ENCODE measurements around the gene STARD7. TPM values are rescaled to one million over a fixed set of nuclear protein-coding genes. Genes with fewer than 3 reads are reported as not detected.

Gene STARD7
- total RNA-seq, 2 donors from 2014 or later: 59.2 to 72.6 TPM

GRCh38 chr2:96152304-96153161, 56.1 kb downstream of the STARD7 start:
- Mint-ChIP-seq H3K27me3 (no peaks in the 10 kb centered on the region), H3K27ac (peak overlapping the region; percentile 100), H3K4me1 (peaks cover 35% of the 10 kb centered on the region), H3K4me3 (no peak overlapping the region), H3K36me3 (ENCODE audit: low read depth) (no peaks in the 10 kb centered on the region)
- ATAC-seq: no peak
- no peak for DNase-seq
- H3K9me3 ChIP-seq (ENCODE audit: control insufficient read depth, low read length, poor library complexity, severe bottlenecking): no peaks in the 10 kb centered on the region

- DNase-seq (no peak), ATAC-seq (no peak)
- H3K27ac Mint-ChIP-seq: peak overlapping the region; percentile 100
- H3K36me3 Mint-ChIP-seq (ENCODE audit: low read depth): no peaks in the 10 kb centered on the region
- no peaks in the 10 kb centered on the region for H3K9me3 ChIP-seq (ENCODE audit: control insufficient read depth, low read length, poor library complexity, severe bottlenecking)
- no peaks in the 10 kb centered on the region for H3K27me3 Mint-ChIP-seq
- peaks cover 38% of the 10 kb centered on the region for H3K4me1 Mint-ChIP-seq
- H3K4me3 Mint-ChIP-seq: no peak overlapping the region
Measured at GRCh38 chr2:96151595-96152303, 56.9 kb downstream of the STARD7 start.

- no peak for DNase-seq
- no peaks in the 10 kb centered on the region for H3K9me3 ChIP-seq (ENCODE audit: control insufficient read depth, low read length, poor library complexity, severe bottlenecking)
- no peak for ATAC-seq
- Mint-ChIP-seq H3K27ac (peak overlapping the region; percentile 100), H3K4me1 (peaks cover 39% of the 10 kb centered on the region), H3K4me3 (no peak overlapping the region), H3K36me3 (ENCODE audit: low read depth) (no peaks in the 10 kb centered on the region), H3K27me3 (no peaks in the 10 kb centered on the region)
Measured at GRCh38 chr2:96150791-96151594, 57.6 kb downstream of the STARD7 start.

GRCh38 chr2:96150007-96150640, 58.5 kb downstream of the STARD7 start:
- H3K27ac Mint-ChIP-seq: peak overlapping the region; percentile 100
- ATAC-seq: no peak
- no peaks in the 10 kb centered on the region for H3K36me3 Mint-ChIP-seq (ENCODE audit: low read depth)
- no peaks in the 10 kb centered on the region for H3K9me3 ChIP-seq (ENCODE audit: control insufficient read depth, low read length, poor library complexity, severe bottlenecking)
- H3K4me3 Mint-ChIP-seq: no peak overlapping the region
- DNase-seq: no peak
- H3K27me3 Mint-ChIP-seq: no peaks in the 10 kb centered on the region
- H3K4me1 Mint-ChIP-seq: peaks cover 44% of the 10 kb centered on the region

- peak; percentile 91 to 97 (median 93) for DNase-seq
- H3K4me1 Mint-ChIP-seq: peaks cover 54% of the 10 kb centered on the region
- H3K36me3 Mint-ChIP-seq (ENCODE audit: low read depth): no peaks in the 10 kb centered on the region
- H3K27ac Mint-ChIP-seq: peak overlapping the region; percentile 100
- no peaks in the 10 kb centered on the region for H3K27me3 Mint-ChIP-seq
- H3K4me3 Mint-ChIP-seq: peak overlapping the region; percentile 91
- H3K9me3 ChIP-seq (ENCODE audit: control insufficient read depth, low read length, poor library complexity, severe bottlenecking): no peaks in the 10 kb centered on the region
- ATAC-seq: peak; percentile 72
Measured at GRCh38 chr2:96148410-96149217, 60.0 kb downstream of the STARD7 start.

GRCh38 chr2:96147593-96148201, 60.9 kb downstream of the STARD7 start:
- Mint-ChIP-seq H3K27ac (peak overlapping the region; percentile 100), H3K36me3 (ENCODE audit: low read depth) (no peaks in the 10 kb centered on the region), H3K4me3 (peak overlapping the region; percentile 91), H3K27me3 (no peaks in the 10 kb centered on the region), H3K4me1 (peaks cover 51% of the 10 kb centered on the region)
- H3K9me3 ChIP-seq (ENCODE audit: control insufficient read depth, low read length, poor library complexity, severe bottlenecking): peaks cover 4% of the 10 kb centered on the region
- no peak for ATAC-seq
- DNase-seq: no peak

GRCh38 chr2:96146881-96147592, 61.6 kb downstream of the STARD7 start:
- Mint-ChIP-seq H3K36me3 (ENCODE audit: low read depth) (no peaks in the 10 kb centered on the region), H3K4me3 (peak overlapping the region; percentile 91), H3K4me1 (peaks cover 52% of the 10 kb centered on the region), H3K27ac (peak overlapping the region; percentile 100), H3K27me3 (no peaks in the 10 kb centered on the region)
- peak in 2 of 3 donors; percentile 40 to 43 for DNase-seq
- ATAC-seq: no peak
- H3K9me3 ChIP-seq (ENCODE audit: control insufficient read depth, low read length, poor library complexity, severe bottlenecking): peaks cover 4% of the 10 kb centered on the region

GRCh38 chr2:96146153-96146880, 62.3 kb downstream of the STARD7 start:
- Mint-ChIP-seq H3K36me3 (ENCODE audit: low read depth) (no peaks in the 10 kb centered on the region), H3K27me3 (no peaks in the 10 kb centered on the region), H3K4me3 (peak overlapping the region; percentile 91), H3K4me1 (peaks cover 53% of the 10 kb centered on the region), H3K27ac (peak overlapping the region; percentile 100)
- H3K9me3 ChIP-seq (ENCODE audit: control insufficient read depth, low read length, poor library complexity, severe bottlenecking): peaks cover 4% of the 10 kb centered on the region
- ATAC-seq (peak; percentile 56), DNase-seq (peak; percentile 76 to 84 (median 80))

- Mint-ChIP-seq H3K4me3 (peak overlapping the region; percentile 91), H3K4me1 (peaks cover 51% of the 10 kb centered on the region), H3K36me3 (ENCODE audit: low read depth) (no peaks in the 10 kb centered on the region), H3K27ac (peak overlapping the region; percentile 100), H3K27me3 (no peaks in the 10 kb centered on the region)
- peaks cover 4% of the 10 kb centered on the region for H3K9me3 ChIP-seq (ENCODE audit: control insufficient read depth, low read length, poor library complexity, severe bottlenecking)
- ATAC-seq: no peak
- no peak for DNase-seq
Measured at GRCh38 chr2:96145848-96146152, 62.8 kb downstream of the STARD7 start.

- H3K4me3 Mint-ChIP-seq: peak within 1 kb of the TSS; percentile 93
Measured at GRCh38 chr2:96145036-96145847, 63.4 kb downstream of the STARD7 start, which contains the start of gene DUSP2. TSS of gene DUSP2 (minus strand) at chr2:96145440. CDS start at chr2:96145354, 86 bp downstream.

More at GRCh38 chr2:96145036-96145847, 63.4 kb downstream of the STARD7 start, which contains the start of gene DUSP2:
- ATAC-seq (peak; percentile 53), DNase-seq (peak; percentile 83 to 87 (median 84))
- H3K9me3 ChIP-seq (ENCODE audit: control insufficient read depth, low read length, poor library complexity, severe bottlenecking): peaks cover 4% of the 10 kb centered on the region
- no peaks in the 10 kb centered on the region for H3K27me3 Mint-ChIP-seq
- H3K27ac Mint-ChIP-seq: peak within 1 kb of the TSS; percentile 100
- H3K4me1 Mint-ChIP-seq: peaks cover 48% of the 10 kb centered on the region
- H3K36me3 Mint-ChIP-seq (ENCODE audit: low read depth): no peaks in the 10 kb centered on the region
